BJ (cell line): ENCODE measurements around the gene PTPN5. TPM values are rescaled to one million over a fixed set of nuclear protein-coding genes. Genes with fewer than 3 reads are reported as not detected.
"Not testable (repeated sequence)": the region's sequence is repeated elsewhere in the genome, so short reads cannot be mapped to it uniquely, and the experiment has no call there.

Experiments used
- CTCF ChIA-PET: fragments of 350-600 bp; formaldehyde crosslinking; extraction: SDS; loops from one replicate; lab custom pipeline; 2021; ENCODE audit warnings: antibody characterized with exemption, inconsistent platforms; lab: Yijun Ruan, JAX
- POLR2A ChIA-PET: fragments of 300-600 bp; sonication (Branson Sonifier 250); formaldehyde crosslinking; extraction: SDS; loops from one replicate; lab custom pipeline; 2021; ENCODE audit warnings: antibody characterized with exemption; lab: Charles Lee
- DNase-seq: peaks from one replicate; pipeline ENCODE4 v3.0.0-alpha.2; 2011; ENCODE audit warnings: low read depth
- H3K27me3 ChIP-seq: 2 replicates; pipeline ENCODE4 v1.6.0; 2011; ENCODE audit warnings: low read length; ENCODE audit not compliant: control insufficient read depth, insufficient read depth
- H3K36me3 ChIP-seq: 2 replicates; pipeline ENCODE4 v1.5.1; 2011; ENCODE audit warnings: low read length; ENCODE audit not compliant: control insufficient read depth, insufficient read depth
- H3K4me3 ChIP-seq: 2 replicates; pipeline ENCODE4 v1.5.1; 2011; ENCODE audit warnings: low read depth, mild to moderate bottlenecking, control low read depth, low read length
- polyA plus RNA-seq: library from polyadenylated mRNA; depleted of rRNA; stranded (reverse); fragments of >200 nt; gene quantifications from 2 replicates; pipeline ENCODE4 v1.2.3, GENCODE V29; 2011
- TF ChIP-seq, protein P1 (sequence below): IDR thresholded peaks from 2 replicates; pipeline ENCODE4 v1.5.1; 2011; ENCODE audit warnings: low read depth, mild to moderate bottlenecking, control low read depth, inconsistent platforms, low read length, moderate library complexity; ENCODE audit not compliant: insufficient read depth

Gene PTPN5
- polyA plus RNA-seq, 1 experiment, result not detected

DNA sequence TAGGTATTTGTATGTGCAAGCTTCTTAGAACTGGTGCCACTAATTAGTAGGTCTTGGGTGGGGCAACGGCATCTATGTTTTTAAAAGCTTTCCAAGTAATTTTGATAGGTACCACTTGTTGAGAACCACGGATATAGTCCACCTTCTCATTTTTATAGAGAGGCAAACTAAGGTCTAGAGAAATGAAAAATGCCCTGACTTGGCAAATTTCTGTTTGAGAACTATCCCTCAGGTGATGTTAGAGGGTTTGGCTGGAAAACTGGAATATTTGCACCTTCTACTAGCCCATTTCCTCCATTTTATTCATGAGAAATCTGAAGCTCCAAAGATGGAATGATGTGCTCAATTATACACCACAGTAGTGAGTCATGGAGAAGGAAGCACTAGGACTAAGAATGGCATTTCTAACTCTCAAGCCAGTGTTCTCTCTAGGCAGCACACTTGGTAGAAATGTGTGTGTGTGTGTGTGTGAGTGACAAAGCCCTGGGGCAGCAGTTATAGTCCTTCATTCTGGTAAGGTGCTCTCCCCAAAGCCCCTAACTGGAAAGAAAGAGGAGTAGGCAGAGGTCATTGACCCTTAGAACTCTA lies 94.9 kb downstream of the PTPN5 start:
- Histone ChIP-seq H3K4me3 (no peak overlapping the region), H3K36me3 (no peaks in the 10 kb centered on the region), H3K27me3 (peaks cover 2% of the 10 kb centered on the region; the same call in 1 of the 2 replicates)
- TF ChIP-seq, protein P1, sequence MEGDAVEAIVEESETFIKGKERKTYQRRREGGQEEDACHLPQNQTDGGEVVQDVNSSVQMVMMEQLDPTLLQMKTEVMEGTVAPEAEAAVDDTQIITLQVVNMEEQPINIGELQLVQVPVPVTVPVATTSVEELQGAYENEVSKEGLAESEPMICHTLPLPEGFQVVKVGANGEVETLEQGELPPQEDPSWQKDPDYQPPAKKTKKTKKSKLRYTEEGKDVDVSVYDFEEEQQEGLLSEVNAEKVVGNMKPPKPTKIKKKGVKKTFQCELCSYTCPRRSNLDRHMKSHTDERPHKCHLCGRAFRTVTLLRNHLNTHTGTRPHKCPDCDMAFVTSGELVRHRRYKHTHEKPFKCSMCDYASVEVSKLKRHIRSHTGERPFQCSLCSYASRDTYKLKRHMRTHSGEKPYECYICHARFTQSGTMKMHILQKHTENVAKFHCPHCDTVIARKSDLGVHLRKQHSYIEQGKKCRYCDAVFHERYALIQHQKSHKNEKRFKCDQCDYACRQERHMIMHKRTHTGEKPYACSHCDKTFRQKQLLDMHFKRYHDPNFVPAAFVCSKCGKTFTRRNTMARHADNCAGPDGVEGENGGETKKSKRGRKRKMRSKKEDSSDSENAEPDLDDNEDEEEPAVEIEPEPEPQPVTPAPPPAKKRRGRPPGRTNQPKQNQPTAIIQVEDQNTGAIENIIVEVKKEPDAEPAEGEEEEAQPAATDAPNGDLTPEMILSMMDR, result no peak
- CTCF ChIA-PET, result interaction anchor here (0.6 to 2.8 kb wide), 4 partner anchors 9 to 1898 kb away, joined by 3 to 7 read pairs (median 4); no protein-coding TSS in a partner anchor
- no peak for DNase-seq
- POLR2A ChIA-PET, result interaction anchor here (0.6 kb wide), 1 partner anchor 25 kb away, joined by 3 read pairs; no protein-coding TSS in a partner anchor

DNA sequence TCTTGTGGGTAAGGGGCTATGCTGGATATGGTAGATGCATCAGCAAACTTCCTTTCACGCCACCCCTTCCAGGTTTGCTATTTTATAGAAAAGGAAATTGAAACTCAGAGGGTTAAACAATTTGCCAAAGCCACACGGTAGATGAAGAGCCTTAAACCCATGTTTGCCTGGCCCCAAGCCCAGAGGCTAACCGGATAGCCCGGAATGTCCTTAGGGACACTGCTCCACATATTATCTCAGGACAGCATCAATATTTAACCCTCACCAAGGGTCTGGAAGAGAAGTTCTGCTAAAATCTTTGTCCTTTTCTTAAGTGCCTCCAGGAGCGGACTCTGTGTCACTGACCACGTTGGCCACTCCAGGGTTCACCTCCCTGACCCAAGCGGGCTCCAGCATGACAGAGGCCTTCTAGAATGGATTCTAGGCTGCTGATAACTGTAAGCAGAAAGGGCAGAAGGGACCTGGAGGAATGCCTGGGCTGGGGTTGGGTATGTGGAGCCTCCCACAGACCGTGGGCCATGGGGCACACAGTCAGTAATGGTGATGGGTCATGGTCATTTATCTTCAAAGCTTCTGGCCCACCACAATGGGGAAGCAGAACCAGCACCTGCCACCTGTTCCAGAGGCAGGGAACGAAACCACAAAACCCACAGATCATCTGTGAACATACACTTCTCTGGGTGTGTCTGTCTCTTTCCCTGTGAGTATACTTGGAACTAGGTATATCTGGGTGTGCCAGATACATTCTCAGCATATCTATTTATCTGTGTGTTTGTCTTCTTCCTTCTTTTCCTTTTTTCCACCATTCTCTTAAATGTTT lies 98.4 kb downstream of the PTPN5 start:
- CTCF ChIA-PET, result no interaction called here
- POLR2A ChIA-PET, result no interaction called here
- DNase-seq, result no peak
- Histone ChIP-seq H3K4me3 (no peak overlapping the region), H3K36me3 (no peaks in the 10 kb centered on the region), H3K27me3 (no peaks in the 10 kb centered on the region)
- TF ChIP-seq, protein P1, result no peak

DNA sequence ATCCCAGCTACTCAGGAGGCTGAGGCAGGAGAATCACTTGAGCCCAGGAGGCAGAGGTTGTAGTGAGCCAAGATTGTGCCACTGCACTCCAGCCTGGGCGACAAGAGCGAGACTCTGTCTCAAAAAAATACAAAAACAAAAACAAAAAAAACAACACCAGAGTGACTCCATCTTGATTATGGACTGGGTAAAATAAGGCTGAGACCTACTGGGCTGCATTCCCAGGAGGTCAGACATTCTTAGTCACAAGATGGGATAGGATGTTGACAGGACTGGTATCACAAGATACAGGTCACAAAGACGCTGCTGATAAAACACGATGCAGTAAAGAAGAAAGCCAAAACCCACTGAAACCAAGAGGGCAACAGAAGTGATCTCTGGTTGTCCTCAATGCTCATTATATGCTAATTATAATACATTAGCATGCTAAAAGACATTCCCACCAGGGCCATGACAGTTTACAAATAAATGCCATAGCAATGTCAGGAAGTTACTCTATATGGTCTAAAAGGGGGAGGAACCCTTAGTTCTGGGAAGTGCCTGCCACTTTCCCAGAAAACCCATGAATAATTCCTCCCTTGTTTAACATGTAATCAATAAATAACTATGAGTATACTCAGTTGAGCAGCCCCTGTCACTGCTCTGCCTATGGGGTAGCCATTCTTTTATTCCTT lies 100.0 kb downstream of the PTPN5 start:
- DNase-seq, CTCF ChIA-PET, H3K27me3 ChIP-seq, H3K36me3 ChIP-seq, H3K4me3 ChIP-seq, POLR2A ChIA-PET: not testable (repeated sequence)

DNA sequence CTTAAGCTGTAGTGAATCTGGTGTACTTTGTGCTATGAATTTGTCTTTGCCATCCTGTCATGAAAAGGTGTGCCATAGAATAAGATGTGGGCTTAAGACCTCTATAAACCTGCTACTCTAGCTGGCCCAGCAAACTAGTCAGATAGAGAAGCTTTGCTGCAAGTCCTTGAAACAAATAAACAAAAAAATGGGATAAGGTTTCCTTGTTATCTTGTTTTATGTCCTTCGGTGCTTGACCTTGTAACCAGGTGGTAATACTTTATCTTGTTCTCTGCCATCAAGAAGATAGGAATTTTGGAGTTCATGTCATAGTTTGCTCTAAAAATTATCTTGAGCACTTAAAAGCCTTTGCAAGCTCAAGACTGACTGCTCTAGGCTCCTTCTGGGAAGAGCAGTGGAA lies 107.3 kb downstream of the PTPN5 start:
- ChIA-PET POLR2A (no interaction called here), CTCF (no interaction called here)
- H3K4me3 ChIP-seq, result no peak overlapping the region
- DNase-seq, result no peak
- H3K36me3 ChIP-seq, result no peaks in the 10 kb centered on the region
- TF ChIP-seq, protein P1, result no peak
- H3K27me3 ChIP-seq, result no peaks in the 10 kb centered on the region

DNA sequence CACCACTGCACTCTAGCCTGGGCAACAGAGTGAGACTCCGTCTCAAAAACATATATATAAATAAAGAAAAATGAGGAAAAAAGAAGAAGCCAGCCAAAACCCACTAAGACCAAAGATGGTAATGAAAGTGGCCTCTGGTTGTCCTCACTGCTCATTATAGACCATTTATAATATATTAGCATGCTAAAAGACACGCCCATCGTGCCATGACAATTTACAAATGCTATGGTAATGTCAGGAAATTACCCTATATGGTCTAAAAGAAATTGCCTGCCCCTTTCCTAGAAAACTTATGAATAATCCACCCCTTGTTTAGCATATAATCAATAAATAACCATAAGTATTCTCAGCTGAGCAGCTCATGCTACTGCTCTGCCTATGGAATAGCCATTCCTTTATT lies 109.1 kb downstream of the PTPN5 start:
- CTCF ChIA-PET, result no interaction called here
- no peak for DNase-seq
- TF ChIP-seq, protein P1, result no peak

DNA sequence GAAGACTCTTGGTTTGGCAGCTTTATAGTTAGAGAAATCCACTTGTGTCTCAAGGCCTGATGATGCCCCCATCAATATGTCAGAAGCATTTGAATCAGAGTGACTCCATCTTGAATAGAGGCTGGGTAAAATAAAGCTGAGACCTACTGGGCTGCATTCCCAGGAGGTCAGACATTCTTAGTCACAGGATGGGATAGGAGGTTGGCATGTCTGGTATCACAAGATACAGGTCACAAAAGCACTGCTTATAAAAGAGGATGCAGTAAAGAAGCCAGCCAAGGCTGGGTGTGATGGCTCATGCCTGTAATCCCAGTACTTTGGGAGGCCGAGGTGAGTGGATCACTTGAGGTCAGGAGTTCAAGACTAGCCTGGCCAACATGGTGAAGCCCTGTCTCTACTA lies 109.6 kb downstream of the PTPN5 start:
- H3K4me3 ChIP-seq, H3K36me3 ChIP-seq, CTCF ChIA-PET, POLR2A ChIA-PET, DNase-seq, H3K27me3 ChIP-seq: not testable (repeated sequence)

More for the DNA sequence above, 109.1 kb downstream of the PTPN5 start:
- Histone ChIP-seq H3K4me3 (no peak overlapping the region), H3K36me3 (no peaks in the 10 kb centered on the region), H3K27me3 (no peaks in the 10 kb centered on the region)
- POLR2A ChIA-PET, result no interaction called here
